ENCODE results near the gene MYO18A.

- no peak for TF ChIP-seq STAT3 (IDR thresholded peaks at IDR 0.05; ENCODE audit: low read depth, low read length)
- no peak for TF ChIP-seq CTCF (IDR thresholded peaks at IDR 0.05 in 2 of 3, conservative IDR thresholded peaks at IDR 0.05 in 1 of 3; ENCODE audit: control insufficient read depth in 2 of 3, extremely low read depth in 1 of 3, insufficient read depth in 1 of 3, low read depth in 3 of 3, low read length in 3 of 3)
- no peak for TF ChIP-seq YY1 (IDR thresholded peaks at IDR 0.05; ENCODE audit: low read depth, low read length)
- no peak for TF ChIP-seq RAD21 (IDR thresholded peaks at IDR 0.05; ENCODE audit: insufficient read depth, low read depth, low read length)
- no peak for TF ChIP-seq EP300 (IDR thresholded peaks at IDR 0.05; ENCODE audit: borderline replicate concordance in 1 of 2, control insufficient read depth in 1 of 2, low read depth in 2 of 2, low read length in 2 of 2)
- no peak for TF ChIP-seq POLR2A (IDR thresholded peaks at IDR 0.05; ENCODE audit: low read depth, low read length)
- no peak for TF ChIP-seq MAX (IDR thresholded peaks at IDR 0.05; ENCODE audit: low read depth, low read length)
- no peak for TF ChIP-seq ETV6 (conservative IDR thresholded peaks at IDR 0.05 in 1 of 2, IDR thresholded peaks at IDR 0.05 in 1 of 2; ENCODE audit: borderline replicate concordance in 1 of 2, low read depth in 1 of 2)
- TF ChIP-seq ZNF687 (IDR thresholded peaks at IDR 0.05) = no peak
- no peak for TF ChIP-seq SREBF2 (IDR thresholded peaks at IDR 0.05; ENCODE audit: low read length)
- TF ChIP-seq JUNB (IDR thresholded peaks at IDR 0.05) = no peak
These were observed 109.9 kb downstream of the MYO18A start for GRCh38 chr17:29070308-29070707.

All from GM12878 (cell line).